ENCODE results near the gene SSBP2.

DNA sequence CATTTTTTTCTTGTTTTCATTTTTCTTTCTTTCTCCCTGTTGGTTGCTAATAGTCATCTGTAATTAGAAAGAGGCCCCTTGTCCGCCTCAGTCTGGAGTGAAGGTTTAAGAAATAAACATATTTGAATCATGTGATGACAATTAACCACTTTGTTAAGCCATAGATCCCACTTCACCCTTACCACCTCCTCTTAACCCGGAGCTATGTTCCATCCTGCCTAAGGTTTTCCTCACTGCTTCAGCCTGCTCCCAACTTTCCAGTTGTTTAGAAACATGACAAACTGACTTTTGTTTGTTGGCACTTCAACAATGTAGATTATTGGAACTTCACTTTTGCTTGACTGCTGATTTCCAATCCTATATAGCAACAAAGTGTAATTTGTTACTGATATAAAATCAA lies 37.4 kb upstream of the SSBP2 start:
- TF ChIP-seq POLR2A (IDR thresholded peaks at IDR 0.05) = no peak
- TF ChIP-seq, protein P1, sequence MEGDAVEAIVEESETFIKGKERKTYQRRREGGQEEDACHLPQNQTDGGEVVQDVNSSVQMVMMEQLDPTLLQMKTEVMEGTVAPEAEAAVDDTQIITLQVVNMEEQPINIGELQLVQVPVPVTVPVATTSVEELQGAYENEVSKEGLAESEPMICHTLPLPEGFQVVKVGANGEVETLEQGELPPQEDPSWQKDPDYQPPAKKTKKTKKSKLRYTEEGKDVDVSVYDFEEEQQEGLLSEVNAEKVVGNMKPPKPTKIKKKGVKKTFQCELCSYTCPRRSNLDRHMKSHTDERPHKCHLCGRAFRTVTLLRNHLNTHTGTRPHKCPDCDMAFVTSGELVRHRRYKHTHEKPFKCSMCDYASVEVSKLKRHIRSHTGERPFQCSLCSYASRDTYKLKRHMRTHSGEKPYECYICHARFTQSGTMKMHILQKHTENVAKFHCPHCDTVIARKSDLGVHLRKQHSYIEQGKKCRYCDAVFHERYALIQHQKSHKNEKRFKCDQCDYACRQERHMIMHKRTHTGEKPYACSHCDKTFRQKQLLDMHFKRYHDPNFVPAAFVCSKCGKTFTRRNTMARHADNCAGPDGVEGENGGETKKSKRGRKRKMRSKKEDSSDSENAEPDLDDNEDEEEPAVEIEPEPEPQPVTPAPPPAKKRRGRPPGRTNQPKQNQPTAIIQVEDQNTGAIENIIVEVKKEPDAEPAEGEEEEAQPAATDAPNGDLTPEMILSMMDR (IDR thresholded peaks at IDR 0.05) = no peak

Data from prostate gland (tissue), 2 donors.